ENCODE results near the gene IFNAR1.
"Not testable (repeated sequence)": the region's sequence is repeated elsewhere in the genome, so short reads cannot be mapped to it uniquely, and the experiment has no call there.

Gene IFNAR1

GRCh38 chr21:33348706-33349105 is 23.9 kb downstream of the IFNAR1 start:
- no peak for DNase-seq

- no peak for DNase-seq
These were observed 25.9 kb downstream of the IFNAR1 start for GRCh38 chr21:33350676-33351075.

GRCh38 chr21:33355355-33355754 is 30.6 kb downstream of the IFNAR1 start:
- no peak for DNase-seq

- no peak for DNase-seq
These were observed 31.2 kb downstream of the IFNAR1 start for GRCh38 chr21:33355996-33356395.

GRCh38 chr21:33357177-33357576 is 32.4 kb downstream of the IFNAR1 start:
- DNase-seq = no peak

- DNase-seq = no peak
These were observed 34.7 kb downstream of the IFNAR1 start for GRCh38 chr21:33359446-33359845.

GRCh38 chr21:33360281-33360680 is 35.5 kb downstream of the IFNAR1 start:
- peak; percentile 54 for DNase-seq

- peak; percentile 83 for DNase-seq
These were observed 36.3 kb downstream of the IFNAR1 start for GRCh38 chr21:33360881-33361602.

GRCh38 chr21:33362044-33362555 is 37.3 kb downstream of the IFNAR1 start:
- DNase-seq = no peak

GRCh38 chr21:33363911-33364609 is 39.3 kb downstream of the IFNAR1 start:
- DNase-seq = not testable (repeated sequence)

GRCh38 chr21:33364830-33365229 is 40.1 kb downstream of the IFNAR1 start:
- DNase-seq = no peak

- no peak for DNase-seq
These were observed 42.7 kb downstream of the IFNAR1 start for GRCh38 chr21:33367309-33367973.

- no peak for DNase-seq
These were observed 43.4 kb downstream of the IFNAR1 start for GRCh38 chr21:33368124-33368523.

GRCh38 chr21:33368576-33368975 is 43.8 kb downstream of the IFNAR1 start:
- no peak for DNase-seq

GRCh38 chr21:33369586-33369985 is 44.8 kb downstream of the IFNAR1 start:
- no peak for DNase-seq

GRCh38 chr21:33370305-33370704 is 45.5 kb downstream of the IFNAR1 start:
- no peak for DNase-seq

- no peak for DNase-seq
These were observed 46.6 kb downstream of the IFNAR1 start for GRCh38 chr21:33371366-33371765.

- no peak for DNase-seq
These were observed 47.8 kb downstream of the IFNAR1 start for GRCh38 chr21:33372582-33372981.

- no peak for DNase-seq
These were observed 48.7 kb downstream of the IFNAR1 start for GRCh38 chr21:33373451-33373850.

- DNase-seq = no peak
These were observed 49.3 kb downstream of the IFNAR1 start for GRCh38 chr21:33374080-33374449.

- peak; percentile 59 for DNase-seq
These were observed 49.8 kb downstream of the IFNAR1 start for GRCh38 chr21:33374450-33375096.

- no peak for DNase-seq
These were observed 50.4 kb downstream of the IFNAR1 start for GRCh38 chr21:33375101-33375644.

Measured in fibroblast of skin of scalp (primary cell).